Breast epithelium (tissue), 4 donors: ENCODE measurements around the gene ZNF618. TPM values are rescaled to one million over a fixed set of nuclear protein-coding genes. Genes with fewer than 3 reads are reported as not detected.

Experiments used
- DNase-seq, 2 donors: peaks; one replicate each; pipeline ENCODE4 v3.0.0-alpha.2; 2019; ENCODE audit warnings: low spot score in 2 of 2
- H3K27ac ChIP-seq, 2 donors: fragments of 200-600 bp; sonication (generic) in 1 of 2; one replicate each; pipeline ENCODE4 v1.5.1; 2016 to 2019; ENCODE audit warnings: mild to moderate bottlenecking in 1 of 2
- H3K27me3 ChIP-seq, 2 donors: fragments of 200-600 bp; sonication (generic) in 1 of 2; one replicate each; pipeline versions ENCODE4 v1.5.1 to v1.6.0; 2017 to 2019; ENCODE audit warnings: control low read depth in 1 of 2, mild to moderate bottlenecking in 1 of 2
- H3K36me3 ChIP-seq: fragments of 200-600 bp; one replicate; pipeline ENCODE4 v1.5.1; 2019
- H3K4me1 ChIP-seq, 2 donors: fragments of 200-600 bp; sonication (generic); one replicate each; pipeline ENCODE4 v1.5.1; 2016 to 2019; ENCODE audit warnings: control low read depth in 1 of 2
- H3K4me3 ChIP-seq, 3 donors: fragments of 200-600 bp; sonication (generic); 1 replicate in 2 of 3; 2 replicates in 1 of 3; pipeline ENCODE4 v1.5.1; 2016 to 2019; ENCODE audit warnings: mild to moderate bottlenecking in 3 of 3, moderate library complexity in 2 of 3
- H3K9me3 ChIP-seq, 2 donors: fragments of 200-600 bp; sonication (generic) in 1 of 2; one replicate each; pipeline ENCODE4 v1.5.1; 2016 to 2019; ENCODE audit warnings: control low read depth in 1 of 2
- POLR2A ChIP-seq: fragments of 450-650 bp; IDR thresholded peaks from one replicate; pipeline ENCODE4 v1.6.1; 2016; ENCODE audit warnings: antibody characterized with exemption, mild to moderate bottlenecking, moderate library complexity
- POLR2AphosphoS5 ChIP-seq, 3 donors: sonication (generic); formaldehyde crosslinking; IDR thresholded peaks; one replicate each; pipeline ENCODE4 v1.6.1; 2017; ENCODE audit warnings: antibody characterized with exemption in 3 of 3
- intact Hi-C: fragments of 100-400 bp; cut with DNase I; formaldehyde crosslinking; loops from one replicate; pipeline ENCODE4 v1.15.1; 2023; ENCODE audit warnings: low total_unique reads
- total RNA-seq, 3 donors: library from RNA; depleted of rRNA; stranded (reverse); fragments of >200 nt; gene quantifications; one replicate each; pipeline ENCODE4 v1.1.0, GENCODE V29; 2016
- TF ChIP-seq, protein P1 (sequence below), 3 donors: fragments of 450-650 bp; IDR thresholded peaks; one replicate each; pipeline ENCODE4 v1.5.1; 2016 to 2017; ENCODE audit warnings: antibody characterized with exemption in 3 of 3, mild to moderate bottlenecking in 3 of 3, moderate library complexity in 3 of 3

The ZNF618 gene
- total RNA-seq, 3 donors from 2014 or later = 4.6 to 11.8 (median 10.4) TPM

DNA sequence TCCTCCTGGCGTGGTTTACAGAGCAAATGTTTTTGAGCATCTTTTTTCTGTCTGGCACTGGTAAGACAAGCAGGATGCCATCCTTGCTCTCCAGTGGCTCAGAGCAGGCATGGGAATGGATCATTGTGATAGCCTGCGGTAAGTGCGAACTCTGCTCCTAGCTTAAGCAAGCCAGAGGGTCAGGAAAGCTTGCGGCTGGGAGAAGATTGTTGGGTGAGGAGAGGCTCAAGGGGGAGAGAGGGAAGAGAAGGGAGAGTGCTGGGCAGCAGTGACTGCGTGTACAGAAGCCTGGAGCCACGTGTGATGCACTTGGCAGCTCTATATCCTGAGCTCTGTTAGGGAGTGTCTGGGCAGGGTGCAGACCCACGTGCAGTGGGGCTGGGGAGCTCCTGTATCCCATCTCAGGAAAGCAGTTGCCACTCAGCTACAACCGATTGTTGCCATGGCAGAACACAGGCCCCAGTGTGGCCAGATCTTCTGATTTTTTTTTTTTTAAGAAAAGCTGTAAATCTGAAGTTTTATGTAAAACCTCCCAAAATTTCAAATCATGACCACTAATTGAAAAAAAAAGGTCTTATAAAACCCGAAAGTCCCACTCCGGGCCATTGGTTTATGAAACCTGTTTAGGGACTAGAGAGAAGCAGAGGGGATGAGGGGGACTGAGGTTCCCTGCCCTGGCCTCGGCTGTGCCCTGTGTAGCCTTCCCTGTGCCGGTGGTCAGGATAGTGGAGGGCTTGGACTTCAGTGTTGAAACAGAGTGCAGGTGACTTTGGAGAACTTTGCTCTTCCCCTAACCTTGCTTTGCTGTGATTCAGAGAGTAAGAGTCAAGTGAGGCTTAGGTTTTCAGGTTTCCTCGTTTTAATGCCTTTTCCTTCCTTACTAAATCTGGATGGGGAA is 67.3 kb downstream of the ZNF618 start:
- Histone ChIP-seq H3K36me3 (no peaks in the 10 kb centered on the region), H3K9me3 (no peaks in the 10 kb centered on the region), H3K27me3 (no peaks in the 10 kb centered on the region), H3K4me1 (no peaks in the 10 kb centered on the region), H3K27ac (peak overlapping the region in 1 of 2 donors; percentile 52), H3K4me3 (no peak overlapping the region)
- no peak for DNase-seq
- TF ChIP-seq POLR2A = no peak
- no peak for TF ChIP-seq POLR2AphosphoS5 (IDR thresholded peaks at IDR 0.05)
- TF ChIP-seq, protein P1, sequence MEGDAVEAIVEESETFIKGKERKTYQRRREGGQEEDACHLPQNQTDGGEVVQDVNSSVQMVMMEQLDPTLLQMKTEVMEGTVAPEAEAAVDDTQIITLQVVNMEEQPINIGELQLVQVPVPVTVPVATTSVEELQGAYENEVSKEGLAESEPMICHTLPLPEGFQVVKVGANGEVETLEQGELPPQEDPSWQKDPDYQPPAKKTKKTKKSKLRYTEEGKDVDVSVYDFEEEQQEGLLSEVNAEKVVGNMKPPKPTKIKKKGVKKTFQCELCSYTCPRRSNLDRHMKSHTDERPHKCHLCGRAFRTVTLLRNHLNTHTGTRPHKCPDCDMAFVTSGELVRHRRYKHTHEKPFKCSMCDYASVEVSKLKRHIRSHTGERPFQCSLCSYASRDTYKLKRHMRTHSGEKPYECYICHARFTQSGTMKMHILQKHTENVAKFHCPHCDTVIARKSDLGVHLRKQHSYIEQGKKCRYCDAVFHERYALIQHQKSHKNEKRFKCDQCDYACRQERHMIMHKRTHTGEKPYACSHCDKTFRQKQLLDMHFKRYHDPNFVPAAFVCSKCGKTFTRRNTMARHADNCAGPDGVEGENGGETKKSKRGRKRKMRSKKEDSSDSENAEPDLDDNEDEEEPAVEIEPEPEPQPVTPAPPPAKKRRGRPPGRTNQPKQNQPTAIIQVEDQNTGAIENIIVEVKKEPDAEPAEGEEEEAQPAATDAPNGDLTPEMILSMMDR (IDR thresholded peaks at IDR 0.05) = no peak
- intact Hi-C loops = no loop called here

- H3K9me3 ChIP-seq = no peaks in the 10 kb centered on the region
- DNase-seq = no peak
Observed at GRCh38 chr9:113945784-113946183, 69.7 kb downstream of the ZNF618 start.

DNA sequence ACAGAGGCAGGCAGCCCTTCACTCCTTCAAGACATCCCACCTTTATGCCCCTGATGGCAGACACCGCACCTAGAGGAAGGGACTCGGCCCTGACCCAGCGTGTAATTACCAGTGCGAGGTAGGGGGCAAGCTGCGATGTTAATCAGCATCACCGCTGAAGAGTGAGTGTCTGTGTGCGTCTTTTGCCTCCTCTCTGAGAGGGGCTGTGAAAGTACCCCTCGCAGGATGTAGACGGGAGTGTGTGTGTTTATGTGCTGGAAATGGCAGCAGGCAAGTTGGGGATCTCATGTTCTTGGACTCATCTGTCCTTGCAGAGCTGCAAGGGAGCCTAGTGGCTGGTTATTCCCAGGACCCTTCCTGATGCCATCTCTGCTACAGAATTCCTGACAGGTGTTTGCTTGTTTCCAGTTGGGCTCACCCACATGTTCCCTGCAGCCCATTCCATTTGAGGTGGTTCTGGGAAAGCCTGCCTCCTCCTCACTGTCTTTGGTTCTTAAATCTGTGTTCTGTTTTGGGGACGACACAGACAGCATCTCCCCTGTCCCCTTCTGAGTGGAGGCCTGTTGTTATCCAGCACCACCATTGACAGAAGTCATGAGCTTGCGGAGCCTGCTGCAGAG is 70.5 kb downstream of the ZNF618 start:
- Histone ChIP-seq H3K4me1 (no peaks in the 10 kb centered on the region), H3K27ac (no peak overlapping the region), H3K9me3 (no peaks in the 10 kb centered on the region), H3K36me3 (no peaks in the 10 kb centered on the region), H3K27me3 (no peaks in the 10 kb centered on the region), H3K4me3 (no peak overlapping the region)
- DNase-seq = no peak
- TF ChIP-seq, protein P1 (IDR thresholded peaks at IDR 0.05) = no peak
- TF ChIP-seq POLR2A = no peak
- TF ChIP-seq POLR2AphosphoS5 (IDR thresholded peaks at IDR 0.05) = no peak
- intact Hi-C loops = no loop called here

More at GRCh38 chr9:113945784-113946183, 69.7 kb downstream of the ZNF618 start:
- H3K4me3 ChIP-seq = no peak overlapping the region
- no peaks in the 10 kb centered on the region for H3K36me3 ChIP-seq
- H3K27ac ChIP-seq = no peak overlapping the region
- H3K4me1 ChIP-seq = no peaks in the 10 kb centered on the region
- H3K27me3 ChIP-seq = no peaks in the 10 kb centered on the region
- intact Hi-C loops = no loop called here
- TF ChIP-seq, protein P1 (IDR thresholded peaks at IDR 0.05) = no peak
- TF ChIP-seq POLR2AphosphoS5 (IDR thresholded peaks at IDR 0.05) (no peak), POLR2A (no peak)

GRCh38 chr9:113947941-113948340 is 71.8 kb downstream of the ZNF618 start:
- Histone ChIP-seq H3K9me3 (no peaks in the 10 kb centered on the region), H3K4me1 (no peaks in the 10 kb centered on the region), H3K36me3 (no peaks in the 10 kb centered on the region), H3K27me3 (no peaks in the 10 kb centered on the region), H3K4me3 (no peak overlapping the region), H3K27ac (no peak overlapping the region)
- intact Hi-C loops = no loop called here
- no peak for TF ChIP-seq POLR2AphosphoS5 (IDR thresholded peaks at IDR 0.05)
- TF ChIP-seq, protein P1 (IDR thresholded peaks at IDR 0.05) = no peak
- TF ChIP-seq POLR2A = no peak
- DNase-seq = no peak
